GM18526 (cell line): ENCODE results near the gene LFNG.

Experiments
- POLR2A ChIP-seq: IDR thresholded peaks from 3 replicates; pipeline ENCODE4 v1.6.1; 2011; ENCODE audit not compliant: insufficient read length; ENCODE audit errors: extremely low read depth

Gene LFNG

DNA sequence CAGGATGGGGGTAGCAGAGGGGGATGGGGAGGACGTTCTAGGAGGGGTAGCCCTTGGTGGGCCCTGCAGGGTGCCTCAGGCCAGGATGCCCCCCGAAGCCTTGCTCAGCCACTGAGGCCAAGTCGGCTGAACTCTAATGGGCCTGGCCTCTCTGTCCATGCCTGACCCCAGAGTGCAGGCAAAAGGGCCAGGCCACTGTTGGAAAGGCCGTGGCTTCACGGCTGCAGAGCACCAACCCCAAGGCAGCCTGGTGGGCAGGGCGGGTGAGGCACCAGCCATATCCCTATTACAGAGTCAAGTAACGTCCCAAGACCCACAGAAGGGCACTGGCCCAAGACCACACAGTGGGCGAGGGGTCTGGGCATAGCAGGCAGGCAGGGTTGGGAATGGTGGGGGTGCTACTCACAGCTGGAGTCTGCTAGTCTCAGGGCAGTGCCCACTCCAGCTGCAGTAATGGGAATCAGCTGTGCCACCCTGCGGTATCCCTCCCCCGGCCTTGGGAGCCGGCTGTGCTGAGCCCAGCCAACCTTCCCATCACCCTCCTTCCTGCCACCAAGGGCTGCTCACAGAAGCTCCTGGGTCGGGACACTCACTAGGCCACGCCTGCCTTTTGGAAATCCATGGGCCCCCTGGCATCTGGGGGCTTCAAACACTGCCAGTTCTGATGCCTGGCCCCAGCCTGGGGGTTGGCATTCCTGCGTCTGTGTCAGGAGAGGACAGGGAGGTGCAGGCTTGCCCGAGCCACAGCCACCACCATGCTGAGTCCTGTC is 4.0 kb upstream of the LFNG start:
- no peak for TF ChIP-seq POLR2A

DNA sequence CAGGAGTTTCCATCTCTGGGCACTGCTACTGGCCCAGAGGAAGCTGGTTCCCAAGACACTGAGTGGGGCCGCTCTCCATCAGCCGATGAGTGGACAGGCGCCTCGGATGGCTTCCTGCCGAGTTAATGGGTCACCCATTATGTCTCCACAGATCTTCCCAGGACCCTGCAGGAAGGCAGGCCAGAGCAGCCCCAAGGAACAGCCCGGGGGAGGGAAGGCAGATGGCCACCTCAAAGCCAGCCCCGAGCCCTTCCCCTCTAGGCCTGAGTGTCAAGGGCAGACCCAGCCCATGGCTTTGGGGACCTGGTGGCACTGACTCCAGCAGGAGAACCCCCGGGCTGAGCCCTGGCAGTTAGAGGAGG is 3.4 kb upstream of the LFNG start:
- no peak for TF ChIP-seq POLR2A

DNA sequence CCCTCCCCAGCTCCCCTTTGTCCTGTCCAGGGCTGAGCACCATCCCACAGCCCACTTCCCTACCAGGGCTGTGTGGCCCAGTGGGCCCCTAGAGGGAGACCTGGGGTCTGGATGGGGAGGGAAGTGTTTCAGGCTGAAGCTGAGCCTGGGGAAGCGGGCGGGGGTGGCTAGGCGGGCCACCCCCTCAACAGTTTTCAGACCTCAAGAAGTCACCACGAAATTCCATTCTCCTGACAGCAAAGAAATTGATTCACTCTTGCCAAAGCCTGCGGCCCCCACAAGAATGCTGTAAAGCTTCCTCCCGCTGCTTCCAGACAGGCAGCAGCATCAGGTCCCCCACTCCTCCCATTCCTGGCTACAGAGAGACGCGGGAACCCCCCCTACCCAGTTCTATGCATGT is 2.5 kb upstream of the LFNG start:
- no peak for TF ChIP-seq POLR2A

DNA sequence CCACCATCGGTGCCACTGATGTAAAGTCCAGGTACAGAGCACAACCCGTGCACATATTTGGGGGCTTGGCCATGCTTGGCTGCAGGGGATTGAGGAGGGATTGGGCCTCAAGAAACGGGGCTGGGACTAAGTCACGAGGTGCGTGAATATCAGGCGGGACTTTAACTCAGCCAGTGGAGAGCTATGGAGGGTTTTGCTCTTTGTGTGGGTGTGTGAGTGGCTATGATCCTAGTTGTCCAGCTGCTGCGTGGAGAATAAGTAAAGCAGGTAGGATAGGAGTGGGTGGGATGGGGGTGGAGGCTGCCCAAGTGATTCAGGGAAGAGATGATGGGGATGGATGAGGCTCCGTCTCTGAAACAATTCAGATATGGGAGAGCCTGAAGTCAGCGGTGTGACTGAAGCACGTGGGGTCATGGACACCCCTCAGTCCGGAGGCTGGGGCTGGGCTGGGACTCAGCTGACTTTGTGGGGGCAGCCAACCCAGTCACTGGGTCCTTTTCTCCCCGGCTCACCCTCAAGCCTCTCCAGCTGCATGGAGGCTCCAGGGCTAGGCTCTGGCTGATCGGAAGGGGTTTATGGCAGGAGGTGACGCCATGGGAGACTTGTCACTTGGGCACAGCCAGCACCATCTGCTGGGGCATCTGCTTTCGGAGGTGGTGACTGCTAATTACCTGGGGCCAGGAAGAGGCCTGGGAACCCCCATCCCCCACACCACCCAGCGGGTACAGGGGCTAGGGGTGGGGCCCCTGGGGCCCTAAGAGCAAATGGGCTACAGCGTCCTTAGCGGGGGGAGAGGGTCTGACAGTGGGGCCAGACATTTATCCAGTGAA is 1.7 kb upstream of the LFNG start:
- TF ChIP-seq POLR2A, result no peak

DNA sequence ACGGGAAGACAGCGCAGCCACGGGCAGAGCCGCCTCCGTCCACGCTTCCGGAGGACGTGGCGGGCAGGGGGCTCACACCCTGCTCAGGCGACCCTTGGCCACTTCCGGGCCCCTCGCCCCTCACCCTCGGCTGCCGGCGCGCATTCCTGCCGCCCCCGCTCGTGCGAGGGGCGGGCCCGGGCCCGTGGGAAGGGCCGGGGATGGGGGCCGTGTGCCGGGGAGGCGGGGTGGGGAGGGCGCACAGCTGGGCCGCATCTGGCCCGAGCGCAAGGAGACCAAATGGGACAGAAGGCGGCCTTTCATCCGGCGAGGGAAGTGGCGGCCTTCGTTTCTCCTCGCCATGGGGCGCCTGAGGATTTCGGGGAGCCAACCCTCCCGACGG is 846 bp upstream of the LFNG start:
- no peak for TF ChIP-seq POLR2A

DNA sequence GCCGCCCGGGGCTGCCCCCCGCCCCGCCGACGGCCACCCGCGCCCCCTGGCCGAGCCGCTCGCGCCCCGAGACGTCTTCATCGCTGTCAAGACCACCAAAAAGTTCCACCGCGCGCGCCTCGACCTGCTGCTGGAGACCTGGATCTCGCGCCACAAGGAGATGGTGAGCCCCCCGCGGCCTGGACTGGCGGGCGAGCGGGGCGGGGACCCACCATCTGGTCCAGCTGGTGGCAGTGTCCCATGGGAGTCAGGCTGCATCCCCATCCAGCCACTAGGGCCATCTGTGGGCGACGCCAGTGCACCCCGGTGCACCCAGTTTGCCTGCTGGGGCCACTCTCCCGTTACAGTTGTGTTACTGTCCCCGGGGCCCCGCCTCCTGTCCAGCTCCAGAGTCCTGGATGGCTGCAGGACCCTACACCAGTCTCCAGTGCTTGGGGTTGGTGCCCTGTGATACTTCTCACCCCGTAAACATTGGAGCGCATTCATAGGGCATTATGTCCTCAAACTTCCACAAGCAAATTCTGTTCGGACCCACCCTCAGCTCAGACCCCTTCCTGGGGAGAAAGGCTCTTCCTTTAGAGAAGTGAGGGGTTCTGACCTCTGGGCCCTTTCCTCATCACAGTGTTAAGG is 672 bp downstream of the LFNG start:
- TF ChIP-seq POLR2A, result no peak

DNA sequence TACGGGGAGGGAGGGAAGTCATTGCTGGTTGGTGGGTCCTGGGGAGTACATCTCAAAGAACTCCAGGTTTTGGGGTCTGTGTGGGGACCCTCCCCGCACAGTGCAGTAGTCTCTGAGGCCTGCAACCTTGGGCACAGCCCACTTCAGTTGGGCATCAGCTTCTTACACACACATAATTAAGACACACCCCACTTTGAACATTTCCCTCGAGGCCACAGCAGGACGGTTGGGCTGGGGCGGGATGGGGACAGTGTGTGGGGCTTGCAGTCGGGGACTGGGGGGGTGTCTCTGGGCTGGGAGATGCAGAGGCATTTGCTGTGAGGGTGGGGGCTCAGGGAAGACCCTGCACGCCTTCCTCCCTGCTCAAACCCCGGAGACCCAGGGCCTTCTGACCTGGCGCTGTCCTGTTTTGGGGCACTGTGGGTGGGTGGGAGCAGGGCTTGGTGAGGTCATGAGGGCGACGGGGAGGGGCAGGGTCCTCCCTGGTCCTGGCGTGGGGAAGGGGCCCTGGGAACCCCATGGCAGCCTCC is 1.3 kb downstream of the LFNG start:
- no peak for TF ChIP-seq POLR2A

DNA sequence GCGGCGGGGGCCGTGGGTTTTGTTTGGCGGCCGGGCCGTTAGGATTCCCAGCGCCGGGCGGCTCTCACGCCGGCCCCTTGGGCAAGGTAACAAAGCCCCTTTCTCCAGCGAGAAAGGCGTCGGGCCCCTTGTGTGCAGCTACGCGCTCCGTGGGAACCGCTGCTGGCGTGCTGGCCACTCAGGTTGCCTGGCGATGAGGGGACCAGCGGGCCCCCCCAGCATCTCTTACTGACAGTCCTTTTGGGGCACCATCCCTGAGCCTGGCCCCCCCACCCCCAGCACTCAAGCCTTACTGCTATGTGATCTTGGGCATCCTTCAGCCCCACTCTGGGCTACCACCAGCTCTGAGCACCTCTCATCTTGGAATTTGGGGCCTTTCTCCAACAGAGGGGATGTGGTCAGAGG is 1.8 kb downstream of the LFNG start:
- no peak for TF ChIP-seq POLR2A

DNA sequence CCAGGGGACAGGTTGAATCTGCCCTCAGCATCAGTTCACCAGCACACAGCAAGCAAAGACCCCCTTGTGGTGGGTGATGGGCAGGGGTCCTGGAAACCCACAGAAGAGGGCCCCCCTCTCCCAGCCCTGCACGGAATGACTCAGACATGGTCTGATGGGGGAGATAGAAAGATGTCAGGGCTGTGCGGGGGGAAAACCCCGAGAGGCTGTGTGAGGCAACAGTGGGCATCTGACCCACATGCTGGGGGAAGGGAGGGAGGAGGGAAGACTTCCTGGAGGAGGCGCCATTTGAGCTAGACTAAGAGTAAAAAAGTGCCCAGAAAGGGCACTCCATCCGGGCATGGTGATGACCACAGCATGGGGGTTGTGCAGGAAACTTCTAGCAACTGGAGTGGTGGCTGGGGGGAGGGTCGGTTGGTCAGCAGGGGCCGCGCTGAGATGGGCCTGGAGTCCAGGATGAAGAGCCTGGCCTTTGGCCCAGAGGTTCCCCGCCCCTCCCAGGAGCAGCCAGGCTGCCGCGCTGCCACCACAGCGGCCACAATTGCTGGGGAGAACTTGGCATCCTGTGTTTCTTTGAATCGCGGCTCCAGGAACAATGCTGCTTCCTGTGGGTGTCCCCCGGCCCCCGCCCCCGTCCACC is 2.5 kb downstream of the LFNG start:
- TF ChIP-seq POLR2A, result no peak

DNA sequence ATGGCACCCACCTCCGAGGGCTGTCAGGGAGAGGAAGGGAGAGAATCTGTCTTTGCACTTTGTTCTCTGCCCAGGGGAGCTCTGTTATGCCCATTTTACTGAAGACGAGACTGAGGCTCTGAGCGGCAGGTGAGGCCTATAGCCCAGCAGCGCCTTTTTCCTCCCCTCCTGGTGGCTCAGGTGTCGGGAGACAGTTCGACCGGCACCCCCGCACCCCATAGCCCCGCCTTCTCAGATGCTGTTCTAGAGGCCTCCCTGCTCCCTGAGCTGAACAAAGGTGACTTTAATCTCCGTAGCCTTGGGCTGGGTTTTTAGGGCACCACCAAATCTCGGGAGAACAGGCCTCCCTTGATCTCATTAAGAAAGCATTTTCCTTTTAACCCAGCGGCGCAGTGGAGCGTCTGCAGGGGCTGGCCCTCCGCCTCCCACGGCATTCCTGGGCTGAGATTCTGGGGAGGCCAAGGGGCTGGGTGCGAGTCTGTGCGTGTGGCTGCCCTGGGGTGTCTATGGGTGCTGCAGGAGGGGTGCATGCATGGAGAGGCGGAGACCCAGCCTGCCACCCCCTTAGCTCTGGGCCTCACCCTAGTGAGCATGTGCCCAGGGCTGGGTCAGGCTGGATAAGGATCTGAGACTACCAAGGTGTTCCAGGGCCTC is 3.3 kb downstream of the LFNG start:
- TF ChIP-seq POLR2A, result no peak

DNA sequence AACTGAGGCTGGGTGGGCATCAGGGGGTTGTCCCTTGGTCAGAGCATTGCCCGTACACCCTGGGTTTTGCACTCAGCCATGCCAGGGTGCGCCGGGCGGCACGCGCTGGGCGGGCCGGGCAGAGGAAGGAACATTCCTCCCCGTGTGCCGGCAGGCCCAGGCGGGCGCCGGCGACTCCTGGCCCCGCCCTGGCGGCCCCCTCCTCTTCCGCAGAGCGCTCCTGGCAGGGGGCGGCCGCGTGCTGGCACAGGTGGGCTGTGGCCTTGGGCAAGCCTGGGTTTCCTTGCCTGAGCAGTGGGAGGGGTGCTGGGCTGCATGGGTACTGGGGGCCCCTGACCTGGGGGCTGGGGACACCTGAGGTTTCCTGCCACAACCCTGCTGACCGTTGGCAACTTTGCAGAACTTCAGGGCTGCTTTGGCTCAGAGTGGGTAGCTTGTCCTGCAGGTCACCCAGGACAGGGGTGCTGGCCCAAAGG is 3.9 kb downstream of the LFNG start:
- no peak for TF ChIP-seq POLR2A

DNA sequence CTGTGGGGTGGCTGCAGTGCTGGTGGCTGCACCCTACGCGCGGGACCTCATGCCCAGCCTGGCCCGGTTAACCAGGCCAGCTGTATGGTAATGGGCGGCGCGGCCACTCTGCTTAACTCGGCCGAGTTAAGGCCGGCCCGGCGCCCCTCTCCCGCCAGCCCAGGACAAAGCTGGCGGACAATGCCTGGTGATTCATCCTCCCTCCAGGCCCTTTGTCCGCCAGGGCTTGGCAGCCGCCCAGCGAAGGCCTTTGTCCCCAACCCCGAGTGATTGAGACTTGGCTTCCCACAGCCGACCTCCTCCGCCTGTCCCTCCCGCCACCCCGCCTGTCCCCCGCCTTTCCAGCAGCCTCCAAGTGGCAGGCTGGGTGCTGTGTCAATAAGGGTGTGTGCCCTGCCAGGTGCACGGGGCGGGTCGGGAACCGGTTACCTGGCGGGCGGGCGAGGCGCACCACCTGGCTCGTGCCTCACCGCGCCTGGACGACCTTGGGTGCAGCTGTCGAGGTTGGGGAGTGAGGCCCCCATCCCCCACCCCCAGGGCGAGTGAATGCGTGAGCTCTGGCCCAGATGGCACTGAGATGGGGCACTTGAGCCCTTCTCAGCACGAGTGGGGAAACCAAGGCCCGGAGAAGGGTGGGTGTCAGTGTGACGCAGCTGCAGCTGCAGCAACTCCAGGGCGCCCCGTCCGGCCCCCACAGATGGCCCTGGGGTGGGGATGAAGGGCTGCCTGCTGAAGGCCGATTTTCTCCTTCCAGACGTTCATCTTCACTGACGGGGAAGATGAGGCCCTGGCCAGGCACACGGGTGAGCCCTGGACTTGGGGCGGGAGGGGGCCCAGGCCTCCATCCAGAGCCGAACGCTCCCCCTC is 4.6 kb downstream of the LFNG start:
- TF ChIP-seq POLR2A, result no peak

DNA sequence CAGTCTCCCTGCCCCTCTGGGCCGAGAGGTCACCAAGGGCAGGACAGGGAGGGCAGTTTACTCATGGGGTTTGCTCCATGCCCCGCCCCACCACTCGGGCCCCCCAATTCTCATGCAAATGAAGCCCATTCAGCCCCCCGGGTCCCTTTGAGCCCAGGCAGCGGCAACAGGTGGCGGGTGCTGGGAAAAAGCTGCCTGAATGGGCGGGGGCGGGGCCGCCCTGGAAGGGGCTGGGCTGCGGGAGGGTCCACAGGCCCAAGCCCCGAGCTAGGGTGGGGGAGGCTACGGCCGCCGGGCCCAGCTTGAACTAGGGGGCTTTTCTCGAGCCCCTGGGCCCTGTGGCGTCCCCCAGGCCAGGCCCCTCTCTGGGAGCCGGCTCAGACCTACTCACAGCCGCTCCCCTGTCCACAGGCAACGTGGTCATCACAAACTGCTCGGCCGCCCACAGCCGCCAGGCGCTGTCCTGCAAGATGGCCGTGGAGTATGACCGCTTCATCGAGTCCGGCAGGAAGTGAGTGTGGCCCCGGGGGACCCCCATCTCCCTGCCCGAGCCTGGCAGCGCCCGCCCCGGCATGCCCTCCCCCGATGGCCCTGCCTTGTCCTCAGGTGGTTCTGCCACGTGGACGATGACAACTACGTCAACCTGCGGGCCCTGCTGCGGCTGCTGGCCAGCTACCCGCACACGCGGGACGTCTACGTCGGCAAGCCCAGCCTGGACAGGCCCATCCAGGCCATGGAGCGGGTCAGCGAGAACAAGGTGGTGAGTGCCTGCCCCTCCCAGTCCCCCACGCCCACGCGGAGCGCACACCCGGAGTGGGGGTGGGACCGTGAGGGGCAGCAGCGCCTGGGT is 5.5 kb downstream of the LFNG start:
- TF ChIP-seq POLR2A, result no peak
